ENCODE measurements around the gene HRC.
"Not testable (repeated sequence)": the region's sequence is repeated elsewhere in the genome, so short reads cannot be mapped to it uniquely, and the experiment has no call there.

HRC gene

DNA sequence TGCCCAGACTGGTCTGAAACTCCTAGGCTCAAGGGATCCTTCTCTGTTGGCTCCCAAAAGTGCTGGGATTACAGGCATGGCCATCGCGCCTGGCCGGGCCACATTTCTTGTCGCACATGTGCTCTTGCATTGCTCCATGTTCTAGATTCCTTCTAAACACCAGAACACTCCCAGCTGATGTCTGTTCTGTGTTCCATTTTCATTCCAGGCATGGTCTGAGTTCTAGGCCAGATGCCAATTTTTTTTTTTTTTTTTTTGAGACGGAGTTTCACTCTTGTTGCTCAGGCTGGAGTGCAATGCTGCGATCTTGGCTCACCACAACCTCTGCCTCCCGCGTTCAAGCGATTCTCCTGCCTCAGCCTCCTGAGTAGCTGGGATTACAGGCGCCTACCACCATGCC lies 33.4 kb downstream of the HRC start:
- H3K4ac ChIP-seq (ENCODE audit: low read depth, low read length), result not testable (repeated sequence)

GRCh38 chr19:49120868-49121267 lies 34.3 kb downstream of the HRC start:
- Histone ChIP-seq H3K4me3 (ENCODE audit: low read depth, low read length) (no peak overlapping the region), H4K8ac (ENCODE audit: low read depth, low read length) (no peak overlapping the region), H3K9ac (ENCODE audit: low read length) (no peak overlapping the region), H3K36me3 (ENCODE audit: control insufficient read depth in 1 of 2, insufficient read depth in 2 of 2, low read length in 2 of 2) (peaks cover 2 to 6% of the 10 kb centered on the region in 2 experiments), H2BK120ac (ENCODE audit: insufficient read depth, low read length, poor library complexity) (no peak overlapping the region), H2BK12ac (ENCODE audit: low read length) (no peak overlapping the region), H3K4me1 (ENCODE audit: control insufficient read depth in 1 of 2, insufficient read depth in 2 of 2, low read length in 2 of 2) (peaks cover 19 to 24% of the 10 kb centered on the region in 2 experiments), H3K79me2 (ENCODE audit: control insufficient read depth, insufficient read depth, low read length, poor library complexity) (peaks cover 3% of the 10 kb centered on the region), H3K18ac (ENCODE audit: low read length) (no peak overlapping the region), H4K91ac (ENCODE audit: low read depth, low read length) (no peak overlapping the region), H3K14ac (ENCODE audit: low read length) (no peak overlapping the region), H3K27ac (ENCODE audit: low read depth, low read length) (no peak overlapping the region), H3K23ac (ENCODE audit: low read length) (no peak overlapping the region), H3K9me3 (ENCODE audit: insufficient read depth, low read depth, low read length) (no peaks in the 10 kb centered on the region), H2AK5ac (ENCODE audit: low read length) (no peak overlapping the region), H2AFZ (ENCODE audit: insufficient read depth, low read length, poor library complexity) (no peak overlapping the region), H3K27me3 (ENCODE audit: insufficient read depth, low read length) (peaks cover 3% of the 10 kb centered on the region), H3K4ac (ENCODE audit: low read depth, low read length) (no peak overlapping the region), H3K79me1 (ENCODE audit: low read length) (peaks cover 8% of the 10 kb centered on the region), H3K4me2 (ENCODE audit: low read length) (no peak overlapping the region), H2BK5ac (ENCODE audit: low read depth, low read length, poor library complexity) (no peak overlapping the region), H4K12ac (ENCODE audit: low read depth, low read length) (no peak overlapping the region)
- WGBS (ENCODE audit: extremely low coverage, insufficient coverage, insufficient read length), result no CpG with 5 or more reads among the region's 2 CpGs
- DNase-seq, result no peak

More for the DNA sequence above, 33.4 kb downstream of the HRC start:
- not testable (repeated sequence) for H2BK5ac ChIP-seq (ENCODE audit: low read depth, low read length, poor library complexity); H2BK12ac ChIP-seq (ENCODE audit: low read length); H2AFZ ChIP-seq (ENCODE audit: insufficient read depth, low read length, poor library complexity); H4K12ac ChIP-seq (ENCODE audit: low read depth, low read length); H3K9ac ChIP-seq (ENCODE audit: low read length); H3K18ac ChIP-seq (ENCODE audit: low read length); H2AK5ac ChIP-seq (ENCODE audit: low read length); H3K14ac ChIP-seq (ENCODE audit: low read length); H3K79me2 ChIP-seq (ENCODE audit: control insufficient read depth, insufficient read depth, low read length, poor library complexity); H3K23ac ChIP-seq (ENCODE audit: low read length); H3K27me3 ChIP-seq (ENCODE audit: insufficient read depth, low read length); H3K79me1 ChIP-seq (ENCODE audit: low read length); H2BK120ac ChIP-seq (ENCODE audit: insufficient read depth, low read length, poor library complexity); H3K9me3 ChIP-seq (ENCODE audit: insufficient read depth, low read depth, low read length); H3K4me3 ChIP-seq (ENCODE audit: low read depth, low read length); H3K27ac ChIP-seq (ENCODE audit: low read depth, low read length); H3K36me3 ChIP-seq (ENCODE audit: control insufficient read depth in 1 of 2, insufficient read depth in 2 of 2, low read length in 2 of 2); H4K91ac ChIP-seq (ENCODE audit: low read depth, low read length); H4K8ac ChIP-seq (ENCODE audit: low read depth, low read length); H3K4me2 ChIP-seq (ENCODE audit: low read length)
- DNase-seq, result peak; percentile 70 to 86
- peaks cover 19 to 24% of the 10 kb centered on the region in 2 experiments for H3K4me1 ChIP-seq (ENCODE audit: control insufficient read depth in 1 of 2, insufficient read depth in 2 of 2, low read length in 2 of 2)
- WGBS (ENCODE audit: extremely low coverage, insufficient coverage, insufficient read length), result no CpG with 5 or more reads among the region's 10 CpGs

DNA sequence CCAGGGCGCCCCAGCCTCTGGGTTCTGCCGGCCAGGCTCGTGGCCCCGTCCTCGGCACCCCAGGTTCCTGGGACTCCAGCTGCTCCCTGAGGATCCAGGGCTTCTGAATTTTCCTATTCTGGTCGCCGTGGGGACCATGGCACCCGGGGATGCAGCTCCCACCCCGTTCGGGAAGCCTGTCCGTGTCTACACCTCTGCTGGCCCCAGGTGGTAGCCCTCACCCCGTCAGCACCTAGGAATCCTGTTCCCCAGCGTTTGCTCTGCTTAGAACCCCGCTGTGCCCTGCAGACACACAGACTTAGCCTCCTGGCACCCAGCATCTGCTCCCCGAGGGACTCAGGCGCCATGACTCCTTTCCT lies 34.9 kb downstream of the HRC start:
- Histone ChIP-seq H3K27me3 (ENCODE audit: insufficient read depth, low read length) (peaks cover 3% of the 10 kb centered on the region), H3K4me2 (ENCODE audit: low read length) (peak overlapping the region; percentile 91), H4K12ac (ENCODE audit: low read depth, low read length) (no peak overlapping the region), H3K4me3 (ENCODE audit: low read depth, low read length) (no peak overlapping the region), H3K14ac (ENCODE audit: low read length) (no peak overlapping the region), H3K9me3 (ENCODE audit: insufficient read depth, low read depth, low read length) (no peaks in the 10 kb centered on the region), H2AFZ (ENCODE audit: insufficient read depth, low read length, poor library complexity) (no peak overlapping the region), H2AK5ac (ENCODE audit: low read length) (no peak overlapping the region), H4K91ac (ENCODE audit: low read depth, low read length) (no peak overlapping the region), H4K8ac (ENCODE audit: low read depth, low read length) (no peak overlapping the region), H3K9ac (ENCODE audit: low read length) (no peak overlapping the region), H3K4ac (ENCODE audit: low read depth, low read length) (no peak overlapping the region), H2BK12ac (ENCODE audit: low read length) (no peak overlapping the region), H3K36me3 (ENCODE audit: control insufficient read depth in 1 of 2, insufficient read depth in 2 of 2, low read length in 2 of 2) (peaks cover 2 to 6% of the 10 kb centered on the region in 2 experiments), H3K18ac (ENCODE audit: low read length) (no peak overlapping the region), H2BK120ac (ENCODE audit: insufficient read depth, low read length, poor library complexity) (no peak overlapping the region), H3K79me1 (ENCODE audit: low read length) (peaks cover 5% of the 10 kb centered on the region), H2BK5ac (ENCODE audit: low read depth, low read length, poor library complexity) (no peak overlapping the region), H3K23ac (ENCODE audit: low read length) (no peak overlapping the region), H3K79me2 (ENCODE audit: control insufficient read depth, insufficient read depth, low read length, poor library complexity) (peaks cover 3% of the 10 kb centered on the region), H3K27ac (ENCODE audit: low read depth, low read length) (no peak overlapping the region), H3K4me1 (ENCODE audit: control insufficient read depth in 1 of 2, insufficient read depth in 2 of 2, low read length in 2 of 2) (peaks cover 15 to 20% of the 10 kb centered on the region in 2 experiments)
- DNase-seq, result no peak
- no CpG with 5 or more reads among the region's 16 CpGs for WGBS (ENCODE audit: extremely low coverage, insufficient coverage, insufficient read length)

DNA sequence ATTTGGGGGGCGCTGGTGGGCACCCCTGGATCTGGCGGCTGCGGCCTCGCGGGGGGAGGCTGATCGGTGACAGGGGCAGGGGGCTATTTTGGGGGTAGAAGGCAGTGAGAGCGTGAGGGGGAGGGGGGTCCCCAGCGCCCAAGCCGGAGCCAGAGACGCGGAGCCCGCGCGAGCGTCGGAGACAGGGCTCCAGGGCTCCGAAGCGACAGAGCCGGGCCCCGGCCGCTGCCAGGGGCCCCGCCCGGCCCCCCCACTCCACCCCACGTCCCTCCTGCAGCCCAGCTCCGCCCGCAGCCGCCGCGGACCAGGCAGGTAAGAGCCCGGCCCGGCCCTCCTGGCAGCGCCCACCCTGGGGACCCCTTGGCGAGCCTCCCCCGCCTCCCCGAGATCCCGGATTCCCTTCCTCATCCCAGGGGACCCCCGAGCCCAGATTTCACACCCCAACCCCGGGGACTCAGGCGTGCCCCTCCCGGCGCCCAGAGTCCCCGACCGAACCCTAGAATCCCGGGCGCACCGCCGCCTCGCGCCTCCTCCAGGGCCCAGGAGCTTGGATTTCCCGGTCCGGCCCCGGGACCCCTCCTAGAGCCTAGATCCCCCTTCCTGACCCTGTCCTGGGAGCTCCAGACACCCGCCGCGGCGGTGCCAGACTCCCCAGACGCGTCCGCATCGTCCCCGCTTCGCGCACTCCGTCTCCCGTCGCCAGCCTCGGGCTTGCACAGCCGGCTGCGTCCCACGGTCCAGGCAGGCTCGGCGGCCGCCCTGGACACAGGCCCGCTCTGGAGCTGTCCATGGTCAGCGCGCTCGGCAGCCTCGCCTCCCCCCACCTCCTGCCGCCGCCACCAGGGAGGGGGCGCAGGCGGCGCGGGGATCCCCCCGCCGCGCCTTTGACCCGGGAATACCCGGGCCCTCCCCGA lies 35.5 kb downstream of the HRC start, which contains the start of gene PPFIA3:
TSS of gene PPFIA3 (plus strand) at position 134 of the 914 bp plus-strand sequence. CDS start 8,330 bp downstream, outside the sequence.
- Histone ChIP-seq H2BK12ac (ENCODE audit: low read length) (peak within 1 kb of the TSS; percentile 20), H3K9ac (ENCODE audit: low read length) (peak within 1 kb of the TSS; percentile 71), H3K14ac (ENCODE audit: low read length) (peak within 1 kb of the TSS; percentile 98), H2BK120ac (ENCODE audit: insufficient read depth, low read length, poor library complexity) (peak within 1 kb of the TSS; percentile 94), H2AK5ac (ENCODE audit: low read length) (peak within 1 kb of the TSS; percentile 8), H3K79me2 (ENCODE audit: control insufficient read depth, insufficient read depth, low read length, poor library complexity) (peaks cover 5% of the 10 kb centered on the region), H3K27me3 (ENCODE audit: insufficient read depth, low read length) (peaks cover 3% of the 10 kb centered on the region), H2AFZ (ENCODE audit: insufficient read depth, low read length, poor library complexity) (peak within 1 kb of the TSS; percentile 80), H3K9me3 (ENCODE audit: insufficient read depth, low read depth, low read length) (no peaks in the 10 kb centered on the region), H3K36me3 (ENCODE audit: control insufficient read depth in 1 of 2, insufficient read depth in 2 of 2, low read length in 2 of 2) (peaks cover 2 to 6% of the 10 kb centered on the region in 2 experiments), H3K4me1 (ENCODE audit: control insufficient read depth in 1 of 2, insufficient read depth in 2 of 2, low read length in 2 of 2) (peaks cover 12 to 18% of the 10 kb centered on the region in 2 experiments), H3K4me2 (ENCODE audit: low read length) (peak within 1 kb of the TSS; percentile 91), H3K27ac (ENCODE audit: low read depth, low read length) (peak within 1 kb of the TSS; percentile 79), H3K4ac (ENCODE audit: low read depth, low read length) (peak within 1 kb of the TSS; percentile 75), H4K91ac (ENCODE audit: low read depth, low read length) (peak within 1 kb of the TSS; percentile 96), H2BK5ac (ENCODE audit: low read depth, low read length, poor library complexity) (peak within 1 kb of the TSS; percentile 93), H3K79me1 (ENCODE audit: low read length) (peaks cover 10% of the 10 kb centered on the region), H3K18ac (ENCODE audit: low read length) (peak within 1 kb of the TSS; percentile 94), H3K23ac (ENCODE audit: low read length) (no peak within 1 kb of the TSS), H4K12ac (ENCODE audit: low read depth, low read length) (peak within 1 kb of the TSS; percentile 89), H4K8ac (ENCODE audit: low read depth, low read length) (peak within 1 kb of the TSS; percentile 92), H3K4me3 (ENCODE audit: low read depth, low read length) (peak within 1 kb of the TSS; percentile 64)
- no CpG with 5 or more reads among the region's 90 CpGs for WGBS (ENCODE audit: extremely low coverage, insufficient coverage, insufficient read length)
- peak; percentile 61 to 79 for DNase-seq

Measured in trophoblast cell (in vitro differentiated cells and primary cell).